Choroid plexus epithelial cell (primary cell): ENCODE measurements around the gene COX19.

Experiments
- DNase-seq: peaks from one replicate; pipeline ENCODE4 v3.0.0-alpha.2; 2010; ENCODE audit warnings: low read depth
- H3K4me3 ChIP-seq: 2 replicates; pipeline ENCODE4 v1.5.1; 2011; ENCODE audit warnings: low read depth, mild to moderate bottlenecking, control low read depth, low read length, moderate library complexity
- TF ChIP-seq, protein P1 (sequence below): conservative IDR thresholded peaks from 2 replicates; pipeline ENCODE4 v1.5.1; 2011; ENCODE audit warnings: low read depth, mild to moderate bottlenecking, control low read depth, inconsistent platforms, low read length, moderate library complexity

The COX19 gene

DNA sequence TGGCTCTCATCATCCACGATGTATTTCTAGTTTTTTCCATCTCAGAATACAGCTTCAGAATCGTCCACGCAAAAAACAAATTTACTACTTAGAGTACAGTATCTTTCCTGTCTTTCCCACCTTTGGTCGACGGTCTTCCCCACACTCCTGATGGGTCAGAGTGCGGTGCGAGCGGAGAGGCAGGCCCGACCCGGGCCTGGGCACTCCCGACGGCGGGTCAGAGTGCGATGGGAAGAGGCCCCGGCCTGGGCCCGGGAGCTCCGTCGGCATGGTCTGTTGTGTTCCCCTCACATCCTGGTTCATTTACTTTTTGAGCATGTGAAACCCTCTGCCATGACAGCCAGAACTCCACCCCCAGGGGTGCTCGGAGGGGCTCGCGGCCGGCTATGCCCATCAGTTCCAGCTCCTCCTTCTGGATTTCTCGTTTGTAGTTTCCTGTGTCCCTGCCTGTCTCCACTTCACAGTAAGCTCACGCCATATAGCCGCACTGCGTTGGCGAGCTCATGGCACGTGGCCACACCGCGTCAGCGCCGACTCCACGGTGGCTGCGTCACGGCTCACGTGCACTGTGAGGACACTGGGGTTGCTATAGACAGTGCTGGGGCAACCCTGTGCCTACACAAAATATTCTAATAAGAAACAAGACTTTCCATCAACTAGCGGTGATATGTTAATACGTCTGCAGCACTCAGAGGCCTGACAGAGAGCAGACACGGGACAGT lies 7.8 kb downstream of the COX19 start:
- DNase-seq = no peak
- H3K4me3 ChIP-seq = no peak overlapping the region
- TF ChIP-seq, protein P1, sequence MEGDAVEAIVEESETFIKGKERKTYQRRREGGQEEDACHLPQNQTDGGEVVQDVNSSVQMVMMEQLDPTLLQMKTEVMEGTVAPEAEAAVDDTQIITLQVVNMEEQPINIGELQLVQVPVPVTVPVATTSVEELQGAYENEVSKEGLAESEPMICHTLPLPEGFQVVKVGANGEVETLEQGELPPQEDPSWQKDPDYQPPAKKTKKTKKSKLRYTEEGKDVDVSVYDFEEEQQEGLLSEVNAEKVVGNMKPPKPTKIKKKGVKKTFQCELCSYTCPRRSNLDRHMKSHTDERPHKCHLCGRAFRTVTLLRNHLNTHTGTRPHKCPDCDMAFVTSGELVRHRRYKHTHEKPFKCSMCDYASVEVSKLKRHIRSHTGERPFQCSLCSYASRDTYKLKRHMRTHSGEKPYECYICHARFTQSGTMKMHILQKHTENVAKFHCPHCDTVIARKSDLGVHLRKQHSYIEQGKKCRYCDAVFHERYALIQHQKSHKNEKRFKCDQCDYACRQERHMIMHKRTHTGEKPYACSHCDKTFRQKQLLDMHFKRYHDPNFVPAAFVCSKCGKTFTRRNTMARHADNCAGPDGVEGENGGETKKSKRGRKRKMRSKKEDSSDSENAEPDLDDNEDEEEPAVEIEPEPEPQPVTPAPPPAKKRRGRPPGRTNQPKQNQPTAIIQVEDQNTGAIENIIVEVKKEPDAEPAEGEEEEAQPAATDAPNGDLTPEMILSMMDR = no peak

DNA sequence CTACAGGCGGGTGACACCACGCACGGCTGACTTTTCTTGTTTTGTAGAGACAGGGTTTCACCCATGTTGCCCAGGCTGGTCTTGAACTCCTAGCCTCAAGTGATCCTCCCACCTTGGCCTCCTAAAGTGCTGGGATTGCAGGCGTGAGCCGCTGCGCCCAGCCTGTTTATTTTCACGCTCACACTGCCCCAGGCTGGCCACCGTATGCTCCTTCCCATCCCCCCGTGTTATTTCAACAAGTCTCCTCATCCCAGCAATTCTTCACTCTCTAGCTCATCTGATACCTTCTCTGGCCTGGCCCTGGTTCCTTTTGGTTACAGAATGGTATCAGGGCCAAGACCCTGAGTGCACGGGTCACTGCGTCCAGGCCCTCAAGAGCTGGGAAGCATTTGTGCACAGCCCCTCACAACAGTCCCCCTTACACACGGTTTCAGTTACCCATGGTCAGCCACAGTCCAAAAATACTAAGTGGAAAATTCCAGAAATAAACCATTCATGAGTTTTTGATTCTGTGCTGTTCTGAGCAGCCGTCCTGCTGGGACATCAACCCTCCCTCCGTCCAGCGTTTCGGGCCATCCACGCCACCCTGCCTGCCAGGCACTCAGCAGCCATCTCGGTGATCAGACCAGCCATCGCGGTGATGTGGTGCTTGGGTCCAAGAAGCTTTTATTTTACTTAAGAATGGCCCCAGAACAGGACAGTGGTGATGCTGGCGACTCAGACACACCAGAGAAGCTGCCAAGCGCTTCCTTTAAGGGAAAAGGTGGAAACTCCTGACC lies 8.9 kb downstream of the COX19 start:
- DNase-seq = no peak
- H3K4me3 ChIP-seq = no peak overlapping the region
- TF ChIP-seq, protein P1 = no peak

DNA sequence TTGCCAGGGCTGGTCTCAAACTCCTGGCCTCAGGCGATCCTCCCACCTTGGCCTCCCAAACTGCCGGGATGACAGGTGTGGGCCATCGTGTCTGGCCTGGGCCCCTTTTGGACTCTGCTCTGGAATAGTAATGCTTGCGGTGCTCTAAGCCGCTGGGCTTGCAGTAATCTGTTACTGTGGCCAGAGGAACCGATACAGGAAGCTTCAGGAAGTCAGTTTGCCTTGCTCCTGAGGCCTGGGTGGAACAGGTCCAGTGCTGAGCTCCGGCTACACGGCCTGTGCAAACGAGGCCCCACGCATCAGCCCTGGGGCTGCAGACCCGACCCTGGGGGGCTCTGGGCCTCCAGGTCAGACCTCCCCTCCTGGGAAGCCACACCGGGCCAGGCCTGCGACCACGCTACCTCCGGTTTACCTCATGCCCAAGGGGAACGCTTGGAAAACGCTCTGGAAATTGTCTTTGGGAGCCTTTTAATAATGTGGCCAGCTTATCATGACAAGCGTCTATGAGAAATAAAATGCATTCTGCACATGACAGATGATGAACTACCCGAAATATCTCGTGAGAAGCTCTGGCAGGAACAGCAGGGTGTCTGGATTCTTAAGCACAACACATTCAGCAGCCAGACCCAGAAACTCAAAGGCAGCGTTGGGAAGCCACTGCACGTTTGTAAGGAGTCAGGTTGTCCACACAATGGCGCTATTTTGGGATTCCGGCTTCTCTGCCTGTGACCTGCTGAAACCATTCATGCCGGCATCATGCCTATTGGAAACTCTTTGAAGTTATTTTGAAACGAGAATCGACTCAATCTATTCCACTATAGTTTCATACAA lies 10.7 kb downstream of the COX19 start:
- DNase-seq = peak; percentile 73
- TF ChIP-seq, protein P1 = peak; percentile 33
- H3K4me3 ChIP-seq = no peak overlapping the region

DNA sequence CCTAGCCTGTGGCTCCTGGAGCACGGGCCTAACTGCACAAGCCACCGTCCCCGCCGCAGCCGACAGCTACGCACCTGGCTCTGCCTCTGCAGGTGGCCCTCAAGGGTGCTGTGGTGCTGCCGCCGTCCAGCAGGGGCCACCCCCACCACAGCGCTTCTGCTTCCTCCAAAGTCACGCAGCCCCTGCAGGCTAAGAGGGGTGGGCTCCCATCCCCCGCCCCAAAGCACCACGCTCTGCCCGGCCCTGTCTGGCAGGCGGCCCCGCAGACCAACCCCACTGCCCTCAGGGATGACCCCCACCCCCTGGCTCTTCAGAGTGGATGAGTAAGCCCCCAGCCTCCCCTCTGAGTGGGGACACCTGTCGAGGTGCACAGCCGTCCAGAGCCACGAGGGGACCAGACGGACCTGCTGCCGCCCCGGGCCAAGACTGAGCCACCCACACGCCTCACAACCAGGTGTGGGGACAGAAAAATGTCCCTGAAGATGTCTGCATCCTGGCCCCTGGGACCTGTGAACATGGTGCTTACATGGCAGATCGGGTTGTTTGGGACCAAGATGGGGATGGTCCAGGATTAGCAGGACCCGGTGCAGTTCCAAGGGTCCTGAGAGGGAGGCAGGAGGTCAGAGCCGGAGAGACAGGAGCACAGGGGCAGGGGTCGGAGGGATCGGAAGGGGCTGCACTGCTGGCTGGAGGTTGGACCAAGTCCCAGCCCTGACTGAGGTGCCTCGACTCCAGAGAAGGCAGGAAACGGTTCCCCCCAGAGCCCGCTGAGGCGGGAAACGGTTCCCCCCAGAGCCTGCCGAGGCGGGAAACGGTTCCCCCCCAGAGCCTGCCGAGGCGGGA lies 11.9 kb downstream of the COX19 start:
- TF ChIP-seq, protein P1 = no peak
- DNase-seq = no peak
- no peak overlapping the region for H3K4me3 ChIP-seq

DNA sequence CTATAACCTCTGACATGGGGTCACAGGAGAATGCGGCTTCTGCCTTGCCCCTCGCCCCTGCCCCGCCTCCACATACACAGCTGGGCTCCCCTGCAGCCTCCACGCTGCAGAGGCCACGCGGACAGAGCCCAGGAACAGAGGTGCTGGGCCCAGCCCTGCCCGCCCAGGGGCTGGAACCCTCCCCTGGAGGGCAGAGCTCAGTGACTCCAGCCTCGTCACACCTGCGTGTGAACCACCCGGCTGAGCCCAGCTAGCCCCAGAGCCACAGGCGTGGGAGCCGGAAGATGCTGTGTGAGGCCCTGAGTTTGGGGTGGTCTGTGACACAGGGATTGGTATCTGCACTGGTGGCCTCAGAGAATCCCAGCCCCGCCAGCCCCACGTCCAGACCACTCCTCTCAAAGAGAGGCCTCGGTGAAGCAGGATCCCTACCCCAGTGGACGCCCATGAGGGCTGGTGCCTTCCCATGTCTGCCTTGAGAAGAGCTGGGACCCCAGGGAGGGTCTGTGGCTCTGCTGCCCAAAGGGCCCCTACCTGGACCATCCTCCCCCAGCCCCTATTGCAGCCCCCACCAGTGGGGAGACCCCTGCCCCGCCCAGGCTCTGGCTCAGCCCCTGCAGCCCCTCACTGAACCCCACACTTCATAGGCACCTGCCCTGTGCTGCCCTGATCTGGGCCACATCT lies 12.8 kb downstream of the COX19 start:
- no peak overlapping the region for H3K4me3 ChIP-seq
- DNase-seq = no peak
- TF ChIP-seq, protein P1 = no peak
